Renal cortex interstitium (tissue), 11 donors: ENCODE data around the gene RGPD8. TPM values are rescaled to one million over a fixed set of nuclear protein-coding genes. Genes with fewer than 3 reads are reported as not detected.
"Not testable (repeated sequence)": the region's sequence is repeated elsewhere in the genome, so short reads cannot be mapped to it uniquely, and the experiment has no call there.

ENCODE experiments used
- DNase-seq, 11 donors: peaks; one replicate each; pipeline ENCODE4 v3.0.0-alpha.2; 2013; ENCODE audit warnings: low read depth in 9 of 11, low spot score in 4 of 11; ENCODE audit errors: extremely low read depth in 1 of 11
- polyA plus RNA-seq, 3 donors: library from polyadenylated mRNA; unstranded; fragments of 120-200 nt; gene quantifications; one replicate each; pipeline ENCODE4 v1.2.1, GENCODE V29; 2013; ENCODE audit not compliant: insufficient read length in 3 of 3

Gene RGPD8
- polyA plus RNA-seq, 3 donors, result 3.5 to 4.5 (median 3.7) TPM

DNA sequence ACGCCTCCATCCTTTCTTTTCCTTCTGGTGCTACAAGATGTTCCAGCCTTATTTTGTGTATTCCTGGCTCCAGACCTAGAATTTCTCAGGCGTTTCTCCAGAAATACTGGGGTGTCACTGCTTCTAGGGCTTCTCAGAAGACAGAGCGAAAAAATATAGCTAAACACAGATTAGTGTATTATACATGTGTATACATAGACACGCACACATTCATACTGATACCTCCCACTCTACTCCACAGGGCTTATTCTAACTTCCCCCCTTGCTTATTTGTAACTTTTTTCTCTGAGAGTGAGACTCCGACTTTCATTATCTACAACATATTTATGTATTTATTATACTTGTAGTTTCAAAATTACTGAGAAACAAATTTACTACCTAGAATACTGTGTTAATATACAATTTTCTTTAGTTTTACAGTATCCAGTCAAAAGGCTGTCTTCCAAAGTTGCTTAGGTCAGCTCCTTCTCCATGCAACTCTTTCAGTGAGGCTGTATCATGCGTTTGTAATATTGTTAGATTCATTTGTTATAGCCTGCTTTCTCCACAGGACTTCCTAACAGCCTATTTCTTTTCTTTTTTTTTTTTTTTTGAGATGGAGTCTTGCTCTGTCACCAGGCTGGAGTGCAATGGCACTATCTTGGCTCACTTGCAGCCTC, 5.3 kb upstream of the RGPD8 start:
- DNase-seq, result not testable (repeated sequence)

DNA sequence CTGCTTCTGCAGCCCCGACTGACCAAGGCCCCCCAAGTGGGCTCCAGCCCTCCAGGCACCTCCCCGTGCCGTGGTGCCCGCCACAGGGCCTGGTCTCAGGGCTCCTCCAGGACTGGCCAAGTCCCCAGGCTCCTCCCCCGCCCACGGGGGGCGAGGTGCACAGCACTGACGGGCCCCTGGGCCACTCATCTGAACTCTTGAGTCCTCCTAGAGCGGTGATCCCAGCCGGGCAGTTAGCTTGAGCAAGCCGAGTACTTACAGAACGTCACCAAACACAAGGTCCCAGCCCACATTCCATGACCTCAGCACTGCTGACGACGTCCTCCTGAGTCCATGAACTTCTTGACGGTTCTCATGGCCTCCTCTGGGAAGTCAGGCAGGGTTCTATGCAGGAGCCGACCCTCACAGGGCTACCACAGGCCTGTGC, 4.0 kb upstream of the RGPD8 start:
- not testable (repeated sequence) for DNase-seq

DNA sequence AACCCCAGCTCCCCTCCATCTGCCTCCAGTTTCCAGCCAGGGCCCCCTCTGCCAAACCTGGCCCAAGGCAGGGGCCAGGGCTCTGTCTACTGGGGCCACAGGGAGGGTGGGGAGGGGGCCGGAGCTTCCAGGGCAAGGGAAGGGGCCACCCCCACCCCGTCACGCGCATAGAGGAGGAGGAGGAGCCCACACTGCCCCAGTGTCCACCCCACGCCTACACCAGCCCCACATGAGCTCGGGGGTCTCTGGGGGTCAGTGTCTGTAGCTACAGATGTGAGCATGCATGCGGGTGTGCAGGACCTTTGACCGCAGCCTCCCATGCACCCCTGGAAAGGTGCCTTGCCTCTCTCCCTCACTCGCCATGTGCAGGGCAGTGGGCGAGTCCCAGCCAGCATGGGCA, 3.5 kb upstream of the RGPD8 start:
- DNase-seq, result not testable (repeated sequence)

- not testable (repeated sequence) for DNase-seq
Measured at GRCh38 chr2:112435716-112436431, 2.4 kb upstream of the RGPD8 start.

DNA sequence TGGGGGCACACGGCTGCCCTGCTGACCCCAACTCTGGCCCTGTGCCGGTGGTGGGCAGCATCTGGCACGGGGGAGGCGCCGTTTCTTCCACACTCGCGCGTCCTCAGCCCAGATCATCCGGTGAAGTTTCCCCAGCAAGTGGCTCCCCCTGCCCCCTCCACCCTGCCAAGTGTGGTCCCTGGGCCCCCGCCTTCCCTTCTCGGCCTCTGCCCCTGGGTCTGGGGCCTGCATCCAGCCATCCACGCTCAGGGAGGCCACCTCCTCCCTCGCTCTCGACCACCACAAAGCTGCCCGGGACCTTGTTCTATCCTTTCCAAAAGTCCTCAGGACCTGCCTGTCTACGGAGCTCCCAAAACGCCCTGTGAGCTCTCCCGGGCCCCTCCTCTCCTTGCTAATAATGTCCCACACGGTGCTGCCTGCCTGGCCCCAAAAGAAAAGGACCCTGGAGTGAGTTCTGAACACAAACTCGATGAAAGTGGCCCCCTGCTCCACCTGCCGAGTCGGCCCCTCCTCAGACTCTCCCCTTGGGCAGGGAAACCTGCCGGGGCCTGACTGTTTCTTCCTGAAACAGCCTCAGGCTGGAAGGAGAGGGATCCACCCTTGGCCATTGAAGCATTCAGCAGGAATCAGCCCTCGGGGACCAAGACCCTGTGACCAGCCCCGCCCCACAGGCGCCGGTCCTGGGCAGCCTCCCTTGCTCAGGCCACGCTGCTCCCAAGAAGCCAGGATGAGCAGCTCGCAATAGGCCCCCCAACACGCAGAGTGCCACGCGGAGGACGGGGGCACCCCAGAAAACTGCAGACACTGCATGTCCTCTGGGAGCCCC, 1.7 kb upstream of the RGPD8 start:
- not testable (repeated sequence) for DNase-seq

DNA sequence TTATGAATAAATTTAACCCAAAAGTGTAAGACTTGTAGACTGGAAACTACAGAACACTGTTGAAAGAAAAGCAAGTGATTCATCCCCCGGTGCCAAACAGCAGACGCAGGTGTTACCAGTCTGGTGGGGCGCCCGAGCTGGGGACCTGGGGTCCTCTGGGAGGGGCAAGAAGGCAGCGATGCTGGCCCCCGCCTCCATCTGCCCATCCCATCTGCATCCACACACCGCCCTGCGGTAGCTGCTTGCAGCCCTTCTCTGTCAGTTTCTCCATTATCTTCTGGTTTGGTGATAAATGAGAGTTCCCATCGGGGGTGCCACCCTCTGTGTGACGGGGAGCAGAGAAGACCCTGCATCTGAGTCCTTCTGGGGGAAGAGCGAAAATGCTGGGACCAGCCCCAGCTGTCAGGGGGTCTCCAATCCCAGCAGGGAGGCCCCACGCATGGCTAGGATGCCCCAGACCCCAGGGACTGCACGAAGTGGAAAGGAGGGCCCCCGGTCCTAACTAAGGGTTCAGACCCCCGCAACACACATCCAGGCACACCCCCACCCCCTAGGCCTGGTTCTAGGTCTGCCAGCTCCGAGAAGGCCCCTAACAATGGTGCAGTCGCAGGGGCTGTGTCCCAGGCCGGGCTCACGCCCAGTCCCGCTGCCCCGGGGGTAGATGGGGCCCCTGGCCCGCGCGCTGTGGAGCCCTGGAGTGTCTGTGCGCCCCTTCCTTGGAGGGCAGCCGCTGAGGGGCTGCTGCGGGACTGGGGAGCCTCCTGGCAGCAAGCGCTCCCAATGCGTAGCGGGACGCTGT, 686 bp upstream of the RGPD8 start:
- no peak for DNase-seq

DNA sequence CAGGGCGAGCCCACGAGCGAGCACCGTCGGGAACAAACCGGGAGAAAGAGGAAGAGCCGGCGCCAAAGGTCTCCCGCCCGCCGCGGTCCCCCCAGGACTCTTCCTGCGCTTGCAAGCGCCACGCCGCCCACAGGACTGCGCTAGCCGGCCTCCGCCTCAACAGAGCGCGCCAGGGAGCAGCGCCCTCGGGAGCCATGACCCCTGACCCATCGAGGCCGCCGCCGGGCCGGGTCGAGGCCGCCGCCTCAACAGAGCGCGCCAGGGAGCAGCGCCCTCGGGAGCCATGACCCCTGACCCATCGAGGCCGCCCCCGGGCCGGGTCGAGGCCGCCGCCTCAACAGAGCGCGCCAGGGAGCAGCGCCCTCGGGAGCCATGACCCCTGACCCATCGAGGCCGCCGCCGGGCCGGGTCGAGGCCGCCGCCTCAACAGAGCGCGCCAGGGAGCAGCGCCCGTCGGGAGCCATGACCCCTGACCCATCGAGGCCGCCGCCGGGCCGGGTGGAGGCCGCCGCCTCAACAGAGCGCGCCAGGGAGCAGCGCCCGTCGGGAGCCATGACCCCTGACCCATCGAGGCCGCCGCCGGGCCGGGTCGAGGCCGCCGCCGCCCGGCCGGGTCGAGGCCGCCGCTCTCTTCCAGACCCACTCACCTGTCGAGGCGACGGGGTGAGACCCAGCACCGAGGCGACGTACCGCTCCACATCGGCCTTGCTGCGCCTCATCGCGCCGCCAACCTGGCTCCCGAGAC, 538 bp downstream of the RGPD8 start:
- peak in 2 of 11 donors; percentile 2 to 13 for DNase-seq

- DNase-seq, result not testable (repeated sequence)
Measured at GRCh38 chr2:112432390-112432734, 1.1 kb downstream of the RGPD8 start.

DNA sequence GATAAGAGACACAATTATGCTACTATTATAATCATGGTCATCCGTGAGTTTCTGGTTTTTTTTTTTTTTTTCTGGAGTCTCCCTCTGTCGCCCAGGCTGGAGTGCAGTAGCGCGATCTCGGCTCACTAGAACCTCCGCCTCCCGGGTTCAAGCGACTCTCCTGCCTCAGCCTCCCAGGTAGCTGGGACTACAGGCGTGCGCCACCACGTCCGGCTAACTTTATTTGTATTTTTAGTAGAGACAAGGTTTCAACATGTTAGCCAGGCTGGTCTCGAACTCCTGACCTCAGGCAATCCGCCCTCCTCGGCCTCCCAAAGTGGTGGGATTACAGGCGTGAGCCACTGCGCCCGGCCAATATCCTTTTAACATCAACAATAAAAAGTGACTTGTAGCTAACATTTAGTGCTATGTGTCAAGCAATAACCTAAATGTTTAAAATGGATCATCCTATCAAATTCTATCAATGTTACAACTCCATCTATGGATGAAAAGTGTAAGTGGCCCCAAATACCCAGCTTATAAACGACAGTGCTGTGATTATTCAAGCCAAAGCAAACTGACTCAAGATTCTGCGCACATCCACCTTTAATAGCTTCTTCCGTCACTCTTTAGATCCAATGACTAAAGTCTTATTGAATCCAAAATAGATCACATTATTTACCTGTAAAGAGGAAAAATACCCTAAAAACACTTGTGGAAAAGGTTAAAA, 1.7 kb downstream of the RGPD8 start:
- DNase-seq, result not testable (repeated sequence)

GRCh38 chr2:112424553-112424952, 8.9 kb downstream of the RGPD8 start:
- DNase-seq, result not testable (repeated sequence)

- not testable (repeated sequence) for DNase-seq
Measured at GRCh38 chr2:112416860-112417259, 16.6 kb downstream of the RGPD8 start.

DNA sequence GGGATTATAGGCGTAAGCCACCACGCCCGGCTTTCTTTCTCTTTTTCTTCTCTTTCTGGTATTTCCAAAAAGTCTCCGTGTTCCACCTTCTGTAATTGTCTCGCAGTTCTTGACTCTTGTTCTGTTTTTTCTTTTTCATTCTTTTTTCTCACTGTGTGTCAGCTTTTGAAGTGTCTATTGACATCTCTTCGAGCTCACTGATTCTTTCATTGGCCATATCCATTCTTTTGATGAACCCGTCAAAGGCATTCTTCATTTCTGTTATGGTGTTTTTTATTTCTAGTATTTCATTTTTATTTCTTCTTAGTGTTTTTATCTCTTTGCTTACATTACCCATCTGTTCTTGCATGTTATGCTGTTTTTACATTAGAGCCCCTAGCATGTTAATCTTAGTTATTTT, 73.4 kb downstream of the RGPD8 start:
- not testable (repeated sequence) for DNase-seq

DNA sequence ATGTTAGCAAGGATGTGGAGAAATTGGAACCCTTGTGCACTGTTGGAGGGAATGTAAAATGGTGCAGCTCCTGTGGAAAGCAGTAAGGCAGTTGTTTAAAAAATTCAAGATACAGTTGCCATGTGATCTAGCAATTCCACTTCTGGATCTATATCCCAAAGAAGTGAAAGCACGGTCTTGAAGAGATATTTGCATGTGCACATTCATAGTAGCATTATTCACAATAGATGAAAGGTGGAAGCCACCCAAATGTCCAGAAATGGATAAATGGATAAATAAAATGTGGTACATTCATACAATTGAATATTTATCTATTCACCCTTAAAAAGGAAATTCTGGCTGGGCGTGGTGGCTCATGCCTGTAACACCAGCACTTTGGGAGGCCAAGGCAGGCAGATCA, 79.1 kb downstream of the RGPD8 start:
- not testable (repeated sequence) for DNase-seq

- not testable (repeated sequence) for DNase-seq
Measured at GRCh38 chr2:112352809-112353603, 80.4 kb downstream of the RGPD8 start.

DNA sequence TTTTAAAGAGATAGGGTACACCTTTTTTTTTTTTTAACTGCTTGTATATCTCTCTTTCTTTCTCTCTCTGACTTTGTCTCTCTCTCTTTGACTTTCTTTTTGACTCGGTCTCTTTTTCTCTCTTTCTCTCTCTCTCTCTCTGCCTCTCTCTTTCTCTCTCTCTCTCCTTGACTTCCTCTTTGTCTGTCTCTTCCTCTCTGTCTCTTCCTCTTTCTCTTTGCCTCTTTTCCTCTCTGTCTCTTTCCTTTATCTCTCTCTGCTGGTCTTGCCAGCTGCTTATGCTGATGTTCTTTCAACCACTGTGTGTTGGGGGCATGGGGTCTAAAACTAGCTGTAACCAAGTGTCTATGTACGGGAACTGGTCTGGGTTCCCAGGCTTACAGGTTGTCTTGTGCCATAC, 81.2 kb downstream of the RGPD8 start:
- DNase-seq, result not testable (repeated sequence)

DNA sequence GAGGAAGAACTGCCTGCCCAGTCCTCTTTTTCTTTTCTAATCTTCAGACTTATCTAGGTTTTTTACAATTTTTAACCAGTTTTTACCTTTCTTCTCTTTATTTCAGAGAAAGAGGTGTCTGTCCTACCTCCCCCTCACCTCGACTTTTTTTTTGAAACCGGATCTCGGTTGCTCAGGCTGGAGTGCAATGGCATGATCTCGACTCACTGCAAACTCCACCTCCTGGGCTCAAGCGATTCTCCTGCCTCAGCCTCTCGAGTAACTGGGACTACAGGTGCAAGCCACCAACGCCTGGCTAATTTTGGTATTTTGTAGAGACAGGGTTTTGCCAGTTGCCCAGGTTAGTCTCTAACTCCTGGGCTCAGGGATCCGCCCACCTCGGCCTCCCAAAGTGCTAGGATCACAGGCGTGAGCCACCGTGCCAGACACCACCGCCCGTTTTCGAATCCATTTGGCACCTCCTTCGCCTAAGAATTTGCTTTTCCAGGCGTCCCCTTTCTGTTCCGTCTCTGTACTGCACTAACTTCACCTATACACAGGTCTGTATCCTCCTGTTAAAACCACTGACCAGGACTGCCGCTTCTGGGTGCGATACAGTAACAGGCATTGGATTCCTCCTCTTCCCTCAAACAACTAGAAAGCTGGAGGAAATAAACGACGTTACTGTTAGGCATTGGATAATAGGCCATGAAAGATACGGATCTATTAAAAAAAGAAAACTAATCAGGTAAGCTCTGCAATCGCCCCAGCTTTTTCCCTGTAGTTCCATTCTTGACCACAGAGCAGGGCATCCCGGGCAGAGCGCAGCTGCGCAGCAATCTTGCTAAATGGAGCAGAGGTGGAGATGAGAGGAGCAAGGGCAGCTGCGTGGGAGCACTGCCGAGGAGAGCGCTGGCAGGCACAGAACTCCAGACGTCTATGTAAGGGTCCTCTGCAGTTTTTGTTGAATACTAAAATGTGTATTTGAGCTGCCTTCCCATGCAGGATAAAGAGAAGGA, 88.1 kb downstream of the RGPD8 start:
- DNase-seq, result no peak
